IPS-18a (cell line): ENCODE data around the gene ATP10D.
"Not testable (repeated sequence)": the region's sequence is repeated elsewhere in the genome, so short reads cannot be mapped to it uniquely, and the experiment has no call there.

ENCODE experiments used
- H3K27ac ChIP-seq: one replicate; pipeline ENCODE4 v1.5.1; 2013; ENCODE audit warnings: low read length
- H3K27me3 ChIP-seq: one replicate; pipeline ENCODE4 v1.6.1; 2013; ENCODE audit warnings: mild to moderate bottlenecking, low read length; ENCODE audit not compliant: control insufficient read depth, insufficient read depth
- H3K36me3 ChIP-seq: one replicate; pipeline ENCODE4 v1.6.1; 2013; ENCODE audit warnings: low read depth, low read length; ENCODE audit not compliant: control insufficient read depth
- H3K4me1 ChIP-seq: one replicate; pipeline ENCODE4 v1.6.1; 2013; ENCODE audit warnings: low read depth, low read length; ENCODE audit not compliant: control insufficient read depth
- H3K4me3 ChIP-seq: one replicate; pipeline ENCODE4 v1.5.1; 2013; ENCODE audit warnings: low read length
- H3K9ac ChIP-seq: one replicate; pipeline ENCODE4 v1.6.1; 2013; ENCODE audit warnings: mild to moderate bottlenecking, low read length, moderate library complexity
- H3K9me3 ChIP-seq: one replicate; pipeline ENCODE4 v1.6.1; 2013; ENCODE audit warnings: low read depth, low read length; ENCODE audit not compliant: control insufficient read depth

Gene ATP10D

GRCh38 chr4:47538111-47538824 is 53.2 kb downstream of the ATP10D start:
- H3K36me3 ChIP-seq, result no peaks in the 10 kb centered on the region
- no peak overlapping the region for H3K27ac ChIP-seq

GRCh38 chr4:47538825-47539154 is 53.7 kb downstream of the ATP10D start:
- no peak overlapping the region for H3K4me3 ChIP-seq
- no peaks in the 10 kb centered on the region for H3K36me3 ChIP-seq
- H3K9ac ChIP-seq, result no peak overlapping the region
- H3K9me3 ChIP-seq, result no peaks in the 10 kb centered on the region
- no peak overlapping the region for H3K27ac ChIP-seq
- no peaks in the 10 kb centered on the region for H3K27me3 ChIP-seq
- H3K4me1 ChIP-seq, result no peaks in the 10 kb centered on the region

More at GRCh38 chr4:47538111-47538824, 53.2 kb downstream of the ATP10D start:
- H3K9me3 ChIP-seq, result no peaks in the 10 kb centered on the region
- H3K4me1 ChIP-seq, result no peaks in the 10 kb centered on the region
- no peak overlapping the region for H3K4me3 ChIP-seq
- no peaks in the 10 kb centered on the region for H3K27me3 ChIP-seq
- no peak overlapping the region for H3K9ac ChIP-seq

- H3K27me3 ChIP-seq, H3K9me3 ChIP-seq, H3K4me3 ChIP-seq, H3K4me1 ChIP-seq, H3K27ac ChIP-seq, H3K36me3 ChIP-seq, H3K9ac ChIP-seq: not testable (repeated sequence)
Observed at GRCh38 chr4:47542640-47543039, 57.6 kb downstream of the ATP10D start.

DNA sequence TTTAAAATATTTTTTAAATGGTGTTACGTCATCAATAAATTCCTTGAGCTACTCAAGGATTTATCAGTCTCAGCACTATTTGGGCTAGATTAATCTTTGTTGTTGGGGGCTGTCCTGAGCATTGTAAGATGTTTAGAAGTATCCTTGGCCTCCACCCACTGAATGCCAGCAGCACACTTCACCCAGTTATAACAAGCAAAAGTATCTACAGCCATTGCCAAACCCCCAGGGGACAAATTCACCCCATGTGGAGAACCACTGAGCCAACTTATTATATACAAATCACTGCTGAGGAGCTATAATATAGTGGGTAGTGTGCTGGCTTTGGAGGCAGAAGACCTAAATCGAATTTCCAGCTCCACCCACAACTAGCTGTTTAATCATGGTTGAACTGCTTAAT is 58.3 kb downstream of the ATP10D start:
- Histone ChIP-seq H3K9me3 (no peaks in the 10 kb centered on the region), H3K36me3 (no peaks in the 10 kb centered on the region), H3K4me3 (no peak overlapping the region), H3K27me3 (no peaks in the 10 kb centered on the region), H3K27ac (no peak overlapping the region), H3K4me1 (no peaks in the 10 kb centered on the region), H3K9ac (no peak overlapping the region)

- not testable (repeated sequence) for H3K4me3 ChIP-seq, H3K9me3 ChIP-seq, H3K27me3 ChIP-seq, H3K27ac ChIP-seq, H3K36me3 ChIP-seq, H3K9ac ChIP-seq, H3K4me1 ChIP-seq
Observed at GRCh38 chr4:47550357-47550756, 65.3 kb downstream of the ATP10D start.

GRCh38 chr4:47550899-47551548 is 65.9 kb downstream of the ATP10D start:
- Histone ChIP-seq H3K27me3 (no peaks in the 10 kb centered on the region), H3K27ac (no peak overlapping the region), H3K9me3 (no peaks in the 10 kb centered on the region), H3K4me3 (no peak overlapping the region), H3K4me1 (no peaks in the 10 kb centered on the region), H3K9ac (no peak overlapping the region), H3K36me3 (no peaks in the 10 kb centered on the region)

DNA sequence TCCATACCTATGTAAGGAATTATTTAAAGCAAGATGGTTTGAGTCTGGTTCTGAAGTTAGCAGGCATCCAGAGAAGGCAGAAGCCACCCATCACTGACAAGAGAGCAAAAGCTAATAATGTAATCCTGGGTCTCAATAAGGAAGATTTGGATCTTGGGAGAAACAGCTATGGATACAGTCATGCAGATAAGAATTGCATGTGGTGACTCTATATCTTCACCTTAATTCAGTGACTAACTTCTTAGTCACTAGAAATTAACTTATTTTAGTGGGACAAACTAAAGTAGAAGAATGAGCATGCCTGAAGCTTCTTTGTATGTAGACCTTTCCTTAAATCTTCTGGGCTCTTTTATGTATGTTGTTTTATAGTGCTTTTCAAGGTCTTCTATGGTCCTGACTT is 66.6 kb downstream of the ATP10D start:
- no peaks in the 10 kb centered on the region for H3K4me1 ChIP-seq
- no peak overlapping the region for H3K27ac ChIP-seq
- H3K4me3 ChIP-seq, result no peak overlapping the region
- no peaks in the 10 kb centered on the region for H3K36me3 ChIP-seq
- no peaks in the 10 kb centered on the region for H3K9me3 ChIP-seq
- no peak overlapping the region for H3K9ac ChIP-seq
- no peaks in the 10 kb centered on the region for H3K27me3 ChIP-seq

- Histone ChIP-seq H3K4me3 (no peak overlapping the region), H3K27me3 (no peaks in the 10 kb centered on the region), H3K9ac (no peak overlapping the region), H3K27ac (no peak overlapping the region), H3K4me1 (no peaks in the 10 kb centered on the region), H3K9me3 (no peaks in the 10 kb centered on the region), H3K36me3 (no peaks in the 10 kb centered on the region)
Observed at GRCh38 chr4:47553329-47554125, 68.5 kb downstream of the ATP10D start.

DNA sequence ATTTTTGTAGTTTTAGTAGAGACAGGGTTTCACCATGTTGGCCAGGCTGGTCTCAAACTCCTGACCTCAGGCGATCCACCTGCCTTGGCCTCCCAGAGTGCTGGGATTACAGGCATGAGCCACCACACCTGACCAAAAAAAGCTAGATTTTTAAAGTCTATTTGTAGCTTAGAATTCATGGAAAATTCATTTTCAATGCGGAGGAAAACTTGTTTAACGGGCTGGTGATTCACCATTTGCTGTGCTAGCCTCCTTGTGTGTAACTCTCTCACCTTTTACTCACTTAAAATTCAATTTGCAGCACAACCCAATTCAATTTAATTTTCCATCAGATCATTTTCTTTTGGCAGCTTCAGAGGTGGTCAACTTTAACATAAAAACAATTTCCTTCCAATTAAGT is 70.8 kb downstream of the ATP10D start:
- H3K4me1 ChIP-seq, H3K27me3 ChIP-seq, H3K4me3 ChIP-seq, H3K9me3 ChIP-seq, H3K36me3 ChIP-seq, H3K27ac ChIP-seq, H3K9ac ChIP-seq: not testable (repeated sequence)

- H3K27me3 ChIP-seq, result no peaks in the 10 kb centered on the region
- H3K9ac ChIP-seq, result no peak overlapping the region
- no peak overlapping the region for H3K4me3 ChIP-seq
- H3K9me3 ChIP-seq, result no peaks in the 10 kb centered on the region
- no peaks in the 10 kb centered on the region for H3K36me3 ChIP-seq
- H3K4me1 ChIP-seq, result no peaks in the 10 kb centered on the region
- H3K27ac ChIP-seq, result no peak overlapping the region
Observed at GRCh38 chr4:47557255-47557654, 72.2 kb downstream of the ATP10D start.

- no peaks in the 10 kb centered on the region for H3K36me3 ChIP-seq
Observed at GRCh38 chr4:47560682-47561081, 75.6 kb downstream of the ATP10D start.

More at GRCh38 chr4:47560682-47561081, 75.6 kb downstream of the ATP10D start:
- Histone ChIP-seq H3K4me3 (no peak overlapping the region), H3K4me1 (no peaks in the 10 kb centered on the region), H3K9me3 (no peaks in the 10 kb centered on the region), H3K27me3 (no peaks in the 10 kb centered on the region), H3K9ac (no peak overlapping the region), H3K27ac (no peak overlapping the region)
